ENCODE measurements around the gene GPC6.

Gene GPC6

GRCh38 chr13:93848247-93848646 is 621.6 kb downstream of the GPC6 start:
- Histone ChIP-seq H3K4me1 (ENCODE audit: insufficient read depth, low read length) (0 out of 2 replicates have a peak, but pooled peaks cover 5% of the 10 kb centered on the region), H3K27ac (ENCODE audit: low read length) (no peak overlapping the region), H3K27me3 (ENCODE audit: insufficient read depth, low read length) (no peaks in the 10 kb centered on the region), H3K9me3 (ENCODE audit: insufficient read depth, low read depth, low read length) (no peaks in the 10 kb centered on the region), H3K9ac (ENCODE audit: low read depth, low read length) (no peak overlapping the region), H3K4me3 (ENCODE audit: low read length) (no peak overlapping the region), H3K36me3 (ENCODE audit: insufficient read depth, low read depth, low read length) (no peaks in the 10 kb centered on the region)

DNA sequence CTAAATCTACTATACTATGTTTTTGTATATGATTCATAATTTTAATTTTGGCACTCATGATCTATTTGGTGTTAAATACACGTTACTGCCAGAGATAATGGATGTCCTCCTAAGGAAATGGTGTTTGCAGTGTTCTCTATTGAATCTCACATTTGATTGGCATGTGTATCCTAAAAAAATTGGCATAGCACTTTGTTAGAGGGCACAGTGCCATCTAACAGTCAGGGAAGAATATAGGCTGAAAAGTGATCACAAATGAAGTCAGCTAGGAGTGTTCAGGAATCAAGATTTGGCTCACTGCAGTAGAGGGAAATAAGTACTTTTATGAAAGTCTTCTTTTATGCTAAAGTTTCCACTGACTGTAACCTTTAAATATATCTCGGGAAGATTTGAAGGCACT is 624.6 kb downstream of the GPC6 start:
- Histone ChIP-seq H3K4me1 (ENCODE audit: insufficient read depth, low read length) (0 out of 2 replicates have a peak, but pooled peaks cover 5% of the 10 kb centered on the region), H3K27me3 (ENCODE audit: insufficient read depth, low read length) (no peaks in the 10 kb centered on the region), H3K9me3 (ENCODE audit: insufficient read depth, low read depth, low read length) (no peaks in the 10 kb centered on the region), H3K4me3 (ENCODE audit: low read length) (no peak overlapping the region), H3K27ac (ENCODE audit: low read length) (no peak overlapping the region), H3K9ac (ENCODE audit: low read depth, low read length) (no peak overlapping the region), H3K36me3 (ENCODE audit: insufficient read depth, low read depth, low read length) (no peaks in the 10 kb centered on the region)

GRCh38 chr13:93853912-93854311 is 627.3 kb downstream of the GPC6 start:
- Histone ChIP-seq H3K27ac (ENCODE audit: low read length) (no peak overlapping the region), H3K36me3 (ENCODE audit: insufficient read depth, low read depth, low read length) (no peaks in the 10 kb centered on the region), H3K9ac (ENCODE audit: low read depth, low read length) (no peak overlapping the region), H3K4me1 (ENCODE audit: insufficient read depth, low read length) (no peaks in the 10 kb centered on the region), H3K4me3 (ENCODE audit: low read length) (no peak overlapping the region), H3K27me3 (ENCODE audit: insufficient read depth, low read length) (no peaks in the 10 kb centered on the region), H3K9me3 (ENCODE audit: insufficient read depth, low read depth, low read length) (no peaks in the 10 kb centered on the region)

GRCh38 chr13:93857126-93857525 is 630.5 kb downstream of the GPC6 start:
- Histone ChIP-seq H3K4me3 (ENCODE audit: low read length) (no peak overlapping the region), H3K9me3 (ENCODE audit: insufficient read depth, low read depth, low read length) (no peaks in the 10 kb centered on the region), H3K36me3 (ENCODE audit: insufficient read depth, low read depth, low read length) (no peaks in the 10 kb centered on the region), H3K4me1 (ENCODE audit: insufficient read depth, low read length) (no peaks in the 10 kb centered on the region), H3K27me3 (ENCODE audit: insufficient read depth, low read length) (no peaks in the 10 kb centered on the region), H3K9ac (ENCODE audit: low read depth, low read length) (no peak overlapping the region), H3K27ac (ENCODE audit: low read length) (no peak overlapping the region)

DNA sequence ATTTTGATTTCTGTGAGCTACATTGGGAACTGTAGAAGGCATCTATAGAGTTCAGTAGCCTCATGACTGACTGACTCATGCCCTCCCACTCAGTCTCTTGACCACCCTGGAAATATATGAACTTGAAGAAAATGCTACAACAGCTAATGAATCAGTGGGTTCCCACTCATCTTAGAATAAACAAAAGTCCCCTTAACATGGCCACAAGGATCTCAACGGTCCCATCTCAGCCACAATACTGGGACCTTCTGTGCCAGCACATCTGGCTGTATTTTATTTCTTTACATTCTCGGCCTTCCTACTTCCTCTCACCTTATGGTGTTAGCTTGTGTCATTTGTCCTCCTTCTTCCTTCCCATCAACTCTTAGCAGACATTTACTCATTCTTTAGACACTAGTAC is 633.1 kb downstream of the GPC6 start:
- no peak overlapping the region for H3K4me3 ChIP-seq (ENCODE audit: low read length)
- no peaks in the 10 kb centered on the region for H3K36me3 ChIP-seq (ENCODE audit: insufficient read depth, low read depth, low read length)
- no peaks in the 10 kb centered on the region for H3K9me3 ChIP-seq (ENCODE audit: insufficient read depth, low read depth, low read length)
- no peak overlapping the region for H3K9ac ChIP-seq (ENCODE audit: low read depth, low read length)
- no peaks in the 10 kb centered on the region for H3K27me3 ChIP-seq (ENCODE audit: insufficient read depth, low read length)
- no peak overlapping the region for H3K27ac ChIP-seq (ENCODE audit: low read length)
- no peaks in the 10 kb centered on the region for H3K4me1 ChIP-seq (ENCODE audit: insufficient read depth, low read length)

DNA sequence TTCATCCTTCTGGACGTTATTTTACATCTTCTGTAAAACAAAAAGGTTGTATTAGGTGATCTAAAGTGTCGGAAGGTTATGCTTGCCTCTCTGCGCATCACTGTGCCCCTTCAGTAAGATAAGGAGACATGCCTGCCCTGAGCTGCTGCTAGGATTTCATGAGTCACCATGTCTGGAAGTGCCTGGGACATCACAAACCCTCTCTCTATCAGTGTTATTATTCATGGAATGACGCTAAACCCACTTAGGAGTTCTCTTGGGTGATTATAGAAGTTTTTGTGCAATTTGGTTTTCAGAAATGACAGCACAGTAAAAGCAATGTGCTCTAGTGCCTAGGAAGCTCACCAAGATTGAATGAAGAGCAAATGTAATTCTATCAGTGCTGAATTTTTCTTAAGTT is 635.2 kb downstream of the GPC6 start:
- Histone ChIP-seq H3K9me3 (ENCODE audit: insufficient read depth, low read depth, low read length) (no peaks in the 10 kb centered on the region), H3K36me3 (ENCODE audit: insufficient read depth, low read depth, low read length) (no peaks in the 10 kb centered on the region), H3K9ac (ENCODE audit: low read depth, low read length) (no peak overlapping the region), H3K27ac (ENCODE audit: low read length) (no peak overlapping the region), H3K4me1 (ENCODE audit: insufficient read depth, low read length) (no peaks in the 10 kb centered on the region), H3K27me3 (ENCODE audit: insufficient read depth, low read length) (no peaks in the 10 kb centered on the region), H3K4me3 (ENCODE audit: low read length) (no peak overlapping the region)

- Histone ChIP-seq H3K9me3 (ENCODE audit: insufficient read depth, low read depth, low read length) (no peaks in the 10 kb centered on the region), H3K4me3 (ENCODE audit: low read length) (no peak overlapping the region), H3K9ac (ENCODE audit: low read depth, low read length) (no peak overlapping the region), H3K27ac (ENCODE audit: low read length) (no peak overlapping the region), H3K27me3 (ENCODE audit: insufficient read depth, low read length) (no peaks in the 10 kb centered on the region), H3K4me1 (ENCODE audit: insufficient read depth, low read length) (no peaks in the 10 kb centered on the region), H3K36me3 (ENCODE audit: insufficient read depth, low read depth, low read length) (no peaks in the 10 kb centered on the region)
These were observed 635.7 kb downstream of the GPC6 start for GRCh38 chr13:93862259-93862658.

DNA sequence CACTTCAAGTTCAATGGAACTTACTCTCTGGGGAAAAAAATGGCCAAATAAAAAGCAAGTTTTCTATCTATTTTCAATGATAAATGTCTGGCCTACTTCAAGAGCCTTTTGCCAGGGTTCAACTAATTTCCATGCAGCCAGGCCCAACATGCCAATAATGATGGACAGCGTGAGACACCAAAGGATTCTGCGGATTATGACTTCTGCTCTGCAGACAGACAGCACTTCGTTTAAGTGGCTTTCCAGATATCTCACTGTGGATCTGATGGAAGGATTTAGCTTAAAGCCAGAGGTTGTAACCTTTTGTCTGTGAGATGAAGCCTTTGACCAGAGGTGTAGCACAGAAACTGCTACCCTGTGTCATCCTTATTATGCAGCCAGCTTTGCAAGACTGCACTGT is 638.6 kb downstream of the GPC6 start:
- H3K27ac ChIP-seq (ENCODE audit: low read length), result no peak overlapping the region
- no peaks in the 10 kb centered on the region for H3K27me3 ChIP-seq (ENCODE audit: insufficient read depth, low read length)
- no peak overlapping the region for H3K4me3 ChIP-seq (ENCODE audit: low read length)
- H3K36me3 ChIP-seq (ENCODE audit: insufficient read depth, low read depth, low read length), result no peaks in the 10 kb centered on the region
- H3K9ac ChIP-seq (ENCODE audit: low read depth, low read length), result no peak overlapping the region
- H3K4me1 ChIP-seq (ENCODE audit: insufficient read depth, low read length), result no peaks in the 10 kb centered on the region
- H3K9me3 ChIP-seq (ENCODE audit: insufficient read depth, low read depth, low read length), result no peaks in the 10 kb centered on the region

- Histone ChIP-seq H3K27ac (ENCODE audit: low read length) (no peak overlapping the region), H3K4me1 (ENCODE audit: insufficient read depth, low read length) (no peaks in the 10 kb centered on the region), H3K9ac (ENCODE audit: low read depth, low read length) (no peak overlapping the region), H3K4me3 (ENCODE audit: low read length) (no peak overlapping the region), H3K9me3 (ENCODE audit: insufficient read depth, low read depth, low read length) (no peaks in the 10 kb centered on the region), H3K27me3 (ENCODE audit: insufficient read depth, low read length) (no peaks in the 10 kb centered on the region), H3K36me3 (ENCODE audit: insufficient read depth, low read depth, low read length) (no peaks in the 10 kb centered on the region)
These were observed 640.9 kb downstream of the GPC6 start for GRCh38 chr13:93867481-93867880.

GRCh38 chr13:93872376-93872775 is 645.8 kb downstream of the GPC6 start:
- Histone ChIP-seq H3K9me3 (ENCODE audit: insufficient read depth, low read depth, low read length) (no peaks in the 10 kb centered on the region), H3K27ac (ENCODE audit: low read length) (no peak overlapping the region), H3K36me3 (ENCODE audit: insufficient read depth, low read depth, low read length) (no peaks in the 10 kb centered on the region), H3K4me3 (ENCODE audit: low read length) (no peak overlapping the region), H3K4me1 (ENCODE audit: insufficient read depth, low read length) (no peaks in the 10 kb centered on the region), H3K9ac (ENCODE audit: low read depth, low read length) (no peak overlapping the region), H3K27me3 (ENCODE audit: insufficient read depth, low read length) (no peaks in the 10 kb centered on the region)

GRCh38 chr13:93872786-93873347 is 646.3 kb downstream of the GPC6 start:
- no peaks in the 10 kb centered on the region for H3K27me3 ChIP-seq (ENCODE audit: insufficient read depth, low read length)
- no peaks in the 10 kb centered on the region for H3K4me1 ChIP-seq (ENCODE audit: insufficient read depth, low read length)
- no peaks in the 10 kb centered on the region for H3K36me3 ChIP-seq (ENCODE audit: insufficient read depth, low read depth, low read length)
- H3K4me3 ChIP-seq (ENCODE audit: low read length), result no peak overlapping the region
- H3K27ac ChIP-seq (ENCODE audit: low read length), result no peak overlapping the region
- no peak overlapping the region for H3K9ac ChIP-seq (ENCODE audit: low read depth, low read length)
- no peaks in the 10 kb centered on the region for H3K9me3 ChIP-seq (ENCODE audit: insufficient read depth, low read depth, low read length)

DNA sequence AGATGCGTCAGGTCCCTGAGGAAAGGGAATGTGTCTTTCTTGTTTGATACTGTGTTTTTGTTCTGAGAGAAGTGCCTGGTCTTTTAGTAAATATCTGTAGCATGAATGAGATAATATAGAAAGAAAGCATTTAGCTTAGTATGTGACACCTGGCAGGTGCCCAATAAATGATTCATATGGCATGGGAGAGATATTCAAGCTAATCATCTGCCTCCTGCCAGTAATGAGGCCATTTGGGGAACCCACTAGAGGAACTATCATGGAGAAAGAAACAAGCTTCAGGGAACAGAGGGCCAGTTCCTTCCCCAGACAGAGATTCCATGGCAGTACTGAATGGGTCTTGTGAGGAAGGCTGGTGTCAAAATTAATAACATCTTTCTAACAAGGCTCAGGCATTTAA is 648.9 kb downstream of the GPC6 start:
- H3K36me3 ChIP-seq (ENCODE audit: insufficient read depth, low read depth, low read length), result no peaks in the 10 kb centered on the region
- no peaks in the 10 kb centered on the region for H3K9me3 ChIP-seq (ENCODE audit: insufficient read depth, low read depth, low read length)
- no peaks in the 10 kb centered on the region for H3K4me1 ChIP-seq (ENCODE audit: insufficient read depth, low read length)
- H3K9ac ChIP-seq (ENCODE audit: low read depth, low read length), result no peak overlapping the region
- H3K4me3 ChIP-seq (ENCODE audit: low read length), result no peak overlapping the region
- no peak overlapping the region for H3K27ac ChIP-seq (ENCODE audit: low read length)
- no peaks in the 10 kb centered on the region for H3K27me3 ChIP-seq (ENCODE audit: insufficient read depth, low read length)

GRCh38 chr13:93876236-93876635 is 649.6 kb downstream of the GPC6 start:
- Histone ChIP-seq H3K4me1 (ENCODE audit: insufficient read depth, low read length) (no peaks in the 10 kb centered on the region), H3K27me3 (ENCODE audit: insufficient read depth, low read length) (no peaks in the 10 kb centered on the region), H3K9ac (ENCODE audit: low read depth, low read length) (no peak overlapping the region), H3K36me3 (ENCODE audit: insufficient read depth, low read depth, low read length) (no peaks in the 10 kb centered on the region), H3K9me3 (ENCODE audit: insufficient read depth, low read depth, low read length) (no peaks in the 10 kb centered on the region), H3K27ac (ENCODE audit: low read length) (no peak overlapping the region), H3K4me3 (ENCODE audit: low read length) (no peak overlapping the region)
